Anterior cingulate cortex (tissue), 58 donors: ENCODE data around the gene AHR.
A peak's percentile ranks its signal among the peaks of the same experiment; 100 is the strongest.

Experiments used
- DNase-seq, 58 donors: peaks; one replicate each; lab custom pipeline; 2025; lab: John Stamatoyannopoulos, UW

AHR gene

GRCh38 chr7:17301471-17302456 lies 3.3 kb downstream of the AHR start:
- peak in 4 of 58 donors; percentile 2 to 32 (median 20) for DNase-seq

GRCh38 chr7:17302575-17303142 lies 4.2 kb downstream of the AHR start:
- peak in 1 of 58 donors; percentile 11 for DNase-seq

- no peak for DNase-seq
Measured at GRCh38 chr7:17304926-17305325, 6.5 kb downstream of the AHR start.

- no peak for DNase-seq
Measured at GRCh38 chr7:17305387-17306171, 7.1 kb downstream of the AHR start.

- no peak for DNase-seq
Measured at GRCh38 chr7:17307000-17307399, 8.5 kb downstream of the AHR start.

- DNase-seq = no peak
Measured at GRCh38 chr7:17307558-17307957, 9.1 kb downstream of the AHR start.

- no peak for DNase-seq
Measured at GRCh38 chr7:17307969-17308648, 9.7 kb downstream of the AHR start.

GRCh38 chr7:17311194-17311593 lies 12.7 kb downstream of the AHR start:
- no peak for DNase-seq

GRCh38 chr7:17311952-17312351 lies 13.5 kb downstream of the AHR start:
- no peak for DNase-seq

- no peak for DNase-seq
Measured at GRCh38 chr7:17312641-17313040, 14.2 kb downstream of the AHR start.

GRCh38 chr7:17313194-17313593 lies 14.7 kb downstream of the AHR start:
- DNase-seq = no peak

GRCh38 chr7:17315974-17316373 lies 17.5 kb downstream of the AHR start:
- DNase-seq = no peak

GRCh38 chr7:17318146-17318545 lies 19.7 kb downstream of the AHR start:
- no peak for DNase-seq

GRCh38 chr7:17319164-17320101 lies 21.0 kb downstream of the AHR start:
- DNase-seq = no peak

- no peak for DNase-seq
Measured at GRCh38 chr7:17320102-17320497, 21.6 kb downstream of the AHR start.

GRCh38 chr7:17320657-17321056 lies 22.2 kb downstream of the AHR start:
- no peak for DNase-seq

GRCh38 chr7:17325364-17325763 lies 26.9 kb downstream of the AHR start:
- DNase-seq = no peak

- no peak for DNase-seq
Measured at GRCh38 chr7:17326378-17326777, 27.9 kb downstream of the AHR start.

GRCh38 chr7:17328641-17329040 lies 30.2 kb downstream of the AHR start:
- no peak for DNase-seq
